A673 (cell line): Measurements from ENCODE around the gene PPP2R1A.

Experiments used
- CTCF ChIP-seq: fragments of 300-800, 200-600 bp; sonication (generic); conservative IDR thresholded peaks from 2 replicates; pipeline ENCODE4 v1.5.1; 2017; ENCODE audit warnings: low read depth, mild to moderate bottlenecking, antibody characterized with exemption, low read length, moderate library complexity, mixed read lengths
- EZH2 ChIP-seq: fragments of 200-600 bp; sonication (generic); IDR thresholded peaks from 2 replicates; pipeline ENCODE4 v1.6.1; 2017; ENCODE audit warnings: borderline replicate concordance, low read depth, mild to moderate bottlenecking, mixed read lengths, antibody characterized with exemption, low read length; ENCODE audit not compliant: poor library complexity, severe bottlenecking

GRCh38 chr19:52227980-52228379 lies 38.1 kb downstream of the PPP2R1A start:
- no peak for TF ChIP-seq CTCF
- TF ChIP-seq EZH2, result no peak
